SHP77 (cell line): ENCODE data around the gene EIF2B2.

Experiments used
- DNase-seq, 2 experiments: peaks; one replicate each; lab custom pipeline; 2025; lab: John Stamatoyannopoulos, UW

EIF2B2 gene

GRCh38 chr14:75002392-75003249 is at the start of gene EIF2B2:
Gene EIF2B2, plus strand, starts transcription at chr14:75002921. Its CDS starts 70 bp downstream, at chr14:75002991.
- peak; percentile 97 to 98 for DNase-seq

DNA sequence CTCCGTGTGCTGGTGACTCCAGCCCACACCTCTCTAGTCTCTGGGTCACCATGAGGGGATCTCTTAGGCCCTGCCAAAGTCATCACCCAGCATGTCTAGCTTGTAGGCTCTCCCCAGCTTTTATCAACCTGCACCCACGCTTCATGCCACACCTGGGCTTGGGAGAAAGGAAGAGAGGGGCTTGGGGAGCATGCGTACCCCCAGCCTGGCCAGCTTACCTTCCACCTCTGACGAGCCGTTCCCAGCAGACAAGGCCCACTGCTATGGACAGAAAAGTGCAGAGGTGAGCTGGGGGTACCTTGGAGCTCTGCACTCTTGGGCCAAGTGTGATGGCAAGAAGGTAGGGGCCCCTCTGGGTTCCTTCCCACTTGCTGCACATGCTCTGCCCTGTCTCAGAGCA is 49.0 kb upstream of the EIF2B2 start:
- no peak for DNase-seq

- peak in 1 of 2 experiments; percentile 56 for DNase-seq
Observed at GRCh38 chr14:74954232-74954946, 48.3 kb upstream of the EIF2B2 start.

- DNase-seq = no peak
Observed at GRCh38 chr14:74954947-74955228, 47.8 kb upstream of the EIF2B2 start.

DNA sequence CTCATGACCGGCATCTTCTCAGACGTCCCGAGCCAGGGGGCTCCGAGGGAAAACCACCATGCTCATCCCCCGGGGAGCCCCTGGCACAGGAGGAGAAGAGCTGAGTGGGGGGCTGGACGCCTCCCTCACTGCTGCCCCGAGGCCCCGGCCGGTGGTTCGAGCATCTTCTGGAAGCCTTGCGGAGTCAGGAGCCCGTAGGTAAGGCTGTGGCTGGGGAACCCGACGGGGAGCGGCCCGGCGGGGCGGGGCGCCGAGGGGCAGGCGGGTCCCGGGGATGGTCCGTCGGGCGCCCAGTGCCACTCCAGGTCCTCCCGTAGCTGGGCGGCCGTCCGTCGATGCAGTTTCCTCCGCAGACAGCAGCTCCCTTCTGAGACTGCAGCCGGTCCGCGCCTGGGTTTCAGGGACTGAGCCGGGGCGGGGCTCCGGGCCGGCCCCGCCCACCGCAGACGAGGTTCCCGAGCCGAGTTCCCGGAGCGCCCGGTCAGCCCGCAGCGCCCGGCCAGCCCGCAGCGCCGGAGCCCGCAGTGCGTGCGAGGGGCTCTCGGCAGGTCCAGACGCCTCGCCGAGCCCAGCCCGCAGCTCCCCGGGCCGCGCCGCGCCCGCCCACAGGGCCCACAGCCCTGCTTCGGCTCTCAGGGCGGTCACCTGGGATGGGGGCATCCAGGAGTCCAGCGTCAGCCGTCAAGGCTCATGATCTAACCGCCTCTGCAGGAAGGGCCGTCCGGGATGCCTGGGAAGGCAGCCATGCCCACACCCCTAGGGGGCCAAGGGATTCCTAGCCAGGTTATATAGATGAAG is 47.3 kb upstream of the EIF2B2 start, which contains the start of gene PGF:
Gene PGF (minus strand): TSS at position 369 of the 798 bp plus-strand sequence. CDS start 355 bp downstream, at position 14.
- DNase-seq = peak; percentile 25 to 51

GRCh38 chr14:74956027-74956279 is 46.8 kb upstream of the EIF2B2 start:
- DNase-seq = no peak

DNA sequence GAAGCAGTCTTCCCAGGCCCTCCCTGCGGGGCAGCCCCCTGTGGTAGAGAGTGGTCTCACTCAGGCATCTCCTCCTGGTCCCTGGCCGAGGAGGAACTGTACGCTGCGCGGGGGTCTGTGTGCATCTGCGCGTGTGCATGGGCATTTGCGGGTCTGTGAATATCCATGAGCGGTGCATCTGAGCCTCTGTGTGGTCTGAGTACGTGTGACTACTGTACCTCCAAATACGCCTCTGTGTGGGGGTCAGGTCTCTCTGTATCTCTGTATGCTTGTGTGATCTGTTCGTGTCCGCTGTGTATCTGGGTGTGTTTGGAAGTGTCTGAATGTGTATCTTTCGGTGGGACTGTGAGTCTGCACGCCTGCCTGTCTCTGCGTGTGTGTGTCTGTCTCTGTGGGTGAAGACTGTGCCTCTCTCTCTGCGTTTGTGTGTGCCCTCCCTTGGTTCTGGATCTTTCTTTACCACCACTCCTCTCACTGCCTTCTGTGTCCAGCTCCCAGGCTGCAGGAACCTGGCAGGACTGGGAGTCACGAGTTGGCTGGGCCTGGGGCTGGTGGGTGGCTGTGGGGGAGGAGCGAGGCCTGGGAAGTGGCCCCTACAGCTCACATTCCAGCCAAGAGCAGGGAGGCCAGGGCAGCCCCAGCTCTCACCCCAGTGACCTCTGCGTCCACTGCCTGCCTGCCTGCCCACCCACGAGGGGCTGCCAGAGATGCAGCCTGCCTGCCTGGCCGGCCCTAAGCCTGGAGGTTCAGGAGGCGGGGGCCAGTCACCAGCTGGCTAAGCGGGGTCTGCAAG is 46.2 kb upstream of the EIF2B2 start:
- no peak for DNase-seq

- no peak for DNase-seq
Observed at GRCh38 chr14:74959596-74960180, 43.0 kb upstream of the EIF2B2 start.

- no peak for DNase-seq
Observed at GRCh38 chr14:74960736-74961135, 42.0 kb upstream of the EIF2B2 start.

- no peak for DNase-seq
Observed at GRCh38 chr14:74961238-74961911, 41.3 kb upstream of the EIF2B2 start.

DNA sequence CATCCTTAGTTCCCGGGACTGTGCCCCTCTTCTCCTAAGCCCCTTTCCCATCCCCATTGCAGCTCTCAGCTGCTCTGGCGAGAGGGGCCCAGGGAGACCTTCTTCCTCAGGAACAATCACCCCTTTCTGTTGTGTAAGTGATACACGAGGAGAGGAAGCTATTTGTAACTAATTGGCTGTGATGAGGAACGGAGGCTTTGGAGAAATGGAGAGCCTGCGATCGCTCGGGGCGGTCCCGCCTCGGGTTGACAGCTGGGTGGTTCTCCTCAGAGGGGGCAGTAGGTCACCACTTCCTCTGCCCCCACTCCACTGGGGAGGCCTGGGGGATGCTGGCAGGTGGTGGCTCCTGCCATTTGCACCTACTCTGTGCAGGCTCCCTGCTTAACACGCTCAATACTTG is 40.7 kb upstream of the EIF2B2 start:
- no peak for DNase-seq

DNA sequence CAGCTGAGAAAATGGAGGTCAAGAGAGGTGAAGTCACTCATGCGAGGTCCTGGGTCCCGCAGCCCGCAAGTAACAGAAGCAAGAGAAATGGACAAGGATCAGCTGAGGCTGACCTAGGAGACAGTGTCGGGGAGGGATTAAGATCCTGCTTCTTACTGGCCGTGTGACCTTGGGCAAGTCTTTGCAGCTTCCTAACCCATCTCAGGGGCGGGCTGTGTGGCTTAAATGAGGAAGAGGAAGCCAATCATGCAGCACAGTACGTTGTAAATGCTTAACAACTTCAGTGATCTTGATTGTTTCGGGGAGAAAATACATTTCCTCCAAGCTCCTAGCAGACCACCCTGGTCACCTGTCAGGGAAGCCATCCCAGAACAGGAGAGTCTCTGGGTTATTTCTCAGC is 40.2 kb upstream of the EIF2B2 start:
- DNase-seq = no peak

GRCh38 chr14:74963178-74963704 is 39.5 kb upstream of the EIF2B2 start:
- DNase-seq = no peak

DNA sequence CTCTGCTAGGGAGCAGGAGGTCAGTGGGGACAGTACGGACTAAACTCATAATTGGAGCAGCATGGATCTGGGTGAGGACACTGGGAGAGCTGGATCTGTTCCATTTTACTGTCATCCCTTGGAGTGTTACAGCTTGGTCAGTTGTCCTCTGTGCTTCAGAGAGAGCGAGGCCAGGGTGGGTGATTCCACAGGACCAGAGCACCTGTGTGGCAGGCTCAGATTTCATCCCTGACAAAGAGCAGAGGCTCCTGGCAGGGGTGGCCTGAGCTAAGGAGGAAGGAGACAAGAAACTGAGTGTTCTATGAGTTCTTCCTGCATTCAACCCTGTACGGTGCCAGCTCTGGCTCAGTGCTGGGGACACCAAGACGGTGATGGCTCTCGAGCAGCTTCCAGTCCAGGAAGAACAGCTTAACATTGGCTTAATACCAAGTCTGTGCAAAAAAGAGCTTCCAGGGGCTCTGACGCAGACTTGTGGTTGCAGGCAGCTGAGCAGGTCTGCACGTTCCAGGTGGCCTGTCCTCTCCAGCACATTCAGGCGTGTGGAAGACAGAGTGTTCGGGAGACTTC is 38.9 kb upstream of the EIF2B2 start:
- DNase-seq = peak; percentile 8 to 18

GRCh38 chr14:74964787-74965485 is 37.8 kb upstream of the EIF2B2 start:
- no peak for DNase-seq

DNA sequence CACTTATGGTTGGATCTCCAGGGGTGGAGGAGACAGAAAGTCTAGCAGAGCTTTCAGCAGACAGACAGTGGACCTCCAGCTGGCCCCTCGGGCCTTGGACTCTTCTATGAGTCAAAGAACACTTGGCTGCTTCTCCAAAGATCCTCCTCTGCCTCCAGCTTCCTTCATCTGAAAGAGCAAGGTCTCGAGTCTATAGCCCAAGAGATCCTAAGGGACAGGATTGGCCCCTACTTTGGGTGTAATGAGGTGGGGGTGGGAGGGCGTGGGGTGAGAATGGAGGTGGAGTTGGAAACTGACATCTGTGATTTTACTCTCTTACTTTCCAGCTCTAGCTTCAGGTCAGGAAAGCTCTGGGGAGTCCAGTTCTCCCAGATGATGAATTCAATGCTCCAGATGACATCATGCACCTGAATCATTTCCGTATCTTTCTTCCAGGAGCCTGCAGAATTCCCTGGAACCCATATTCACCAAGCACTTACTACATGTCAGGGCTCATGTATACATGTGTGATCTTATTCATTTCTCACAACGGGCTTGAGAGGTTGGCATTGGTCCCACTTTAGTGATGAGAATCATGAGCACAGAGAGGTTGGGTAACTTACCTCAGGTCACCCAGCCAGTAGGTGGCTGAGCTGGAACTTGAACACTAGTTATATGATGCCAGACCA is 37.1 kb upstream of the EIF2B2 start:
- DNase-seq = no peak

GRCh38 chr14:74968811-74969210 is 33.9 kb upstream of the EIF2B2 start:
- DNase-seq = no peak

GRCh38 chr14:74973003-74973653 is 29.6 kb upstream of the EIF2B2 start:
- no peak for DNase-seq

DNA sequence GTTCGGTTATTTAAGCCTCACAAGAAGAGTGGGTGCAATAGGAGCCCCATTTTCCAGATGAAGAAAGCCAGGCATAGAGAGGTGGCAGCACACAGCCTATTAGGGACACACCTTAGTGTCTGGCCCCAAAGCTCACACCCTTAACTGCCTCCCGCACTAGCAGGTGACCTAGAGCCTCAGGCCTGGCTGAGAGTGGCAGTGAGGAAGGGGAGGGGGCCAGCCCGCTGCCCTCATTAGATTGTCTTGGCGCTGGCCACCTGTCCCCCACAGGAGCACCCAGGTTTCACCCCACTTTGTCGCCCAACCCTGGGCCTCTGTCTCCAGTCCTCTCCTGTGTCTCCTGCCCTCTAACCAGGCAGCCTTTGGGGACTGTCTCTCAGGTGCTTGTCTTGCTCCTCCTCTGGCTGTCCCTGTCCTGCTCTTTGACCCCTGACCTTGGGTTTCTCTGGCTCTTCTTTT is 28.8 kb upstream of the EIF2B2 start:
- no peak for DNase-seq
